ENCODE results near the gene SLCO1A2. TPM values are rescaled to one million over a fixed set of nuclear protein-coding genes. Genes with fewer than 3 reads are reported as not detected.
"Not testable (repeated sequence)": the region's sequence is repeated elsewhere in the genome, so short reads cannot be mapped to it uniquely, and the experiment has no call there.

Gene SLCO1A2, protein sequence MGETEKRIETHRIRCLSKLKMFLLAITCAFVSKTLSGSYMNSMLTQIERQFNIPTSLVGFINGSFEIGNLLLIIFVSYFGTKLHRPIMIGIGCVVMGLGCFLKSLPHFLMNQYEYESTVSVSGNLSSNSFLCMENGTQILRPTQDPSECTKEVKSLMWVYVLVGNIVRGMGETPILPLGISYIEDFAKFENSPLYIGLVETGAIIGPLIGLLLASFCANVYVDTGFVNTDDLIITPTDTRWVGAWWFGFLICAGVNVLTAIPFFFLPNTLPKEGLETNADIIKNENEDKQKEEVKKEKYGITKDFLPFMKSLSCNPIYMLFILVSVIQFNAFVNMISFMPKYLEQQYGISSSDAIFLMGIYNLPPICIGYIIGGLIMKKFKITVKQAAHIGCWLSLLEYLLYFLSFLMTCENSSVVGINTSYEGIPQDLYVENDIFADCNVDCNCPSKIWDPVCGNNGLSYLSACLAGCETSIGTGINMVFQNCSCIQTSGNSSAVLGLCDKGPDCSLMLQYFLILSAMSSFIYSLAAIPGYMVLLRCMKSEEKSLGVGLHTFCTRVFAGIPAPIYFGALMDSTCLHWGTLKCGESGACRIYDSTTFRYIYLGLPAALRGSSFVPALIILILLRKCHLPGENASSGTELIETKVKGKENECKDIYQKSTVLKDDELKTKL
- not detected for total RNA-seq
- long read RNA-seq, result 0 reads

DNA sequence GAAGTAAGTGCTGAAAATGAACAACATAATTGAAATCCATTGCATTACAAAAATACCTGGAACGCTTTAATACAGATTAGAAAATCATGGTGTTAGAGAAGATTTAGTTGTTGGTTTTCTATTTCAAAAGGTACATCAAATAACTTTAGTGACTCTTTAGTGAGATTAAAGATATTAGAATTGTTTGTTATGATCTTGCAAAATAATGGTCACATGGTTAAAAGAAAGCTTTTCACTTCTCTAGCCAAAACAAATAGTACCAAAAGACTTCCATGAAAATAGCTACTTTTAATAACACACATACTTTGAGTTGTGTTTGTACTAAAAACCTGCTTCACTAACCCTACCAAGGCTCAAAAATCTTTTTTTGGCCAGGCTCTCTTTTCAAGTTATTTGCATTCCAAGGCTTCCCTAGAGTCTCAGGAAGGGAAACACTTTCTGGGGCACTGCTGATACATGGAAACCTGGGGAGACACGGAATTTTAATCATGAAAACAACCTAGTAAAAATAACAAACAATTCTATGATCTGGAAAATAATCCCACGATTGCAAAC, at the start of gene SLCO1A2:
SLCO1A2 (minus strand) TSS at position 147 of the 555 bp plus-strand sequence. CDS start 270 bp downstream, outside the sequence.
- ATAC-seq (no peak), DNase-seq (no peak)
- intact Hi-C loops (cut with DNase I), result no loop called here

DNA sequence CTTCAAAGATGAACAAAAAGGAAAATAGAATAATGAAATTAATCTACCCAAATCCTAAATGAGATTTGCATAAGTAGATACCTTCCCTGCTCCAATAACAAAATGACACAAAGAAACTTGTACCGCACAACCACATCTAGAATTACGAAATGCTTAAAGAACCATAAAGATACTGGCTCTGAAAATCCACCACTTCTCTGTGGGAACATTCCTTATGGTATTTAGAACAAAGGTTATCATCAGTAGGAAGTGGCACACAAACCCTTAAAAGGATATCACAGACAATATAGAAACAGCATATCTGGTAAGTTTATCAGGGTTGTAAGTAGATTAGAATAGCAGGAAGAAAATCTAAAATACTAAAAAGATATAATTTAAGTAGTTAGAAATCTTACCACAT, 49.5 kb upstream of the SLCO1A2 start:
- ATAC-seq (no peak), DNase-seq (no peak)
- intact Hi-C loops (cut with DNase I), result no loop called here

DNA sequence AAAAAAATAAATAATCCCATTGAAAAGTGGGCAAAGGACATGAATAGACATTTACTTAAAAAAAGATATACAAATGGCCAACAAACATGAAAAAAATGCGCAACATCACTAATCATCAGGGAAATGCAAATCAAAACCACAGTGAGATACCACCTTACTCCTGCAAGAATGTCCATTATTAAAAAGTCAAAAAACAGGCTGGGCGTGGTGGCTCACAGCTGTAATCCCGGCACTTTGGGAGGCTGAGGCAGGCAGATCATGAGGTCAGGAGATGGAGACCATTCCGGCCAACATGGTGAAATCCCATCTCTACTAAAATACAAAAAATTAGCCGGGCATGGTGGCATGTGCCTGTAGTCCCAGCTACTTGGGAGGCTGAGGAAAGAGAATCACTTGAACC, 46.6 kb upstream of the SLCO1A2 start:
- ATAC-seq; intact Hi-C loops (cut with DNase I); DNase-seq: not testable (repeated sequence)

GRCh38 chr12:21379218-21379617, 44.5 kb upstream of the SLCO1A2 start:
- intact Hi-C loops (cut with DNase I), result no loop called here
- DNase-seq (no peak), ATAC-seq (no peak)

GRCh38 chr12:21372602-21373001, 37.9 kb upstream of the SLCO1A2 start, which contains the start of gene IAPP:
TSS of gene IAPP (plus strand) at chr12:21372902. CDS start at chr12:21373352, 450 bp downstream.
- intact Hi-C loops (cut with DNase I), result no loop called here
- no peak for ATAC-seq
- no peak for DNase-seq

GRCh38 chr12:21370845-21371449, 36.2 kb upstream of the SLCO1A2 start:
- ATAC-seq (no peak), DNase-seq (no peak)
- intact Hi-C loops (cut with DNase I), result no loop called here

GRCh38 chr12:21369141-21369980, 34.6 kb upstream of the SLCO1A2 start:
- ATAC-seq (no peak), DNase-seq (no peak)
- intact Hi-C loops (cut with DNase I), result no loop called here

- ATAC-seq; DNase-seq; intact Hi-C loops (cut with DNase I): not testable (repeated sequence)
Observed at GRCh38 chr12:21360632-21361031, 25.9 kb upstream of the SLCO1A2 start.

DNA sequence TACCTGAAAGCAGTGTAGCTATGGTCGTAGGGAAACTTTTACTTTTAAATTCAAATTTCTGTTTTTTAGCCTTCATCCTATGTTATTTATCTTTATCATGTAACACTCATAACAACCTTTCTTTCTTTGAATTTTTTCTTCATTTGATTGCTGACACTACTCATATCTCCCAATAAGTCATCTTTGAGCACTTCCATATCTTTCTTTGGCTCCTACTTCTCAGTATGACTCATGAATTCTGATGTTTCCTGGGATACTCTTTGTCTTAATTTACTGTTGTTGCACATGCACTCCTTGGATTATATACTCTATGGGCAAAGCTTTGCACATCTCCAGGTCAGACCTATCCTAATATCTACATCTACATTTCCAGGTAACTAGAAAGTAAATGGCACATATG, 19.9 kb upstream of the SLCO1A2 start:
- intact Hi-C loops (cut with DNase I), result no loop called here
- DNase-seq (no peak), ATAC-seq (no peak)

DNA sequence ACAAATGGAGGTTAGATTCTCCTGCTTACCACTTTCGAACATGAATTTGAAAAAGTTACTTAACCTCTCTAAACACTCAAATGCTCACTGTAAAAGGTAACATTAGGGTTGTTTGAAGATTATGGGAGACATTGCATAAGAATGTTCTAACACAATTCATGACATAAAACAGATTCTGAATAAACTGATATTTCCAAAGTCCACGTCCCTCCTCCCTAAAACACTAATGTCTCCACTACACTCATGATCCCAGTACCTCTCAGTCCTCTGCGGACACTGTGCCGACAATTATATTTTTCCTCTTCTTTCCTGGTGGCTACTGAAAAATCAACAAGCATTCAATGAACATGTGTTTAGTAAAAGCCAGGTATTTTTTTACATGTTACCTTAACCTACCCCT, 19.2 kb upstream of the SLCO1A2 start:
- no peak for ATAC-seq
- no peak for DNase-seq
- intact Hi-C loops (cut with DNase I), result no loop called here

GRCh38 chr12:21353487-21353886, 18.8 kb upstream of the SLCO1A2 start:
- DNase-seq (no peak), ATAC-seq (no peak)
- intact Hi-C loops (cut with DNase I), result no loop called here

DNA sequence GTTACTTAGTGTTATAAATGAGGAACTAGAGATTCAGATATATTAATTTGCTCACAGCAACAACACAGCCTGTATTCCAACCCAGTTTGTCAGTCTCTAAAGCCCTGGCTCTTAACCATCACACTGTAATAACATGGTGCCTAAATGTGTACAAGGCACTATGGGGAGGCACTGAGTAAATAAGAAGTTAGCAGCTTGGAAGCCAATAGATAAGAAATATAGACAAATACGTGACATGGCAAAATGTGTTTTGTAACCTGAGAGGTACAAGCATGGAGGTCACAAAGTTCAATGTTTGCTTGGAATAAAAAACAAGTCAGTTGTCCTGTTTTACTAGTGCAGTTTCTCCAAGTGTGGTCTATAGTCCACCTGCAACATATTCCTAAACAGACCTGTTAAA, 16.3 kb upstream of the SLCO1A2 start:
- ATAC-seq (no peak), DNase-seq (no peak)
- intact Hi-C loops (cut with DNase I), result no loop called here

DNA sequence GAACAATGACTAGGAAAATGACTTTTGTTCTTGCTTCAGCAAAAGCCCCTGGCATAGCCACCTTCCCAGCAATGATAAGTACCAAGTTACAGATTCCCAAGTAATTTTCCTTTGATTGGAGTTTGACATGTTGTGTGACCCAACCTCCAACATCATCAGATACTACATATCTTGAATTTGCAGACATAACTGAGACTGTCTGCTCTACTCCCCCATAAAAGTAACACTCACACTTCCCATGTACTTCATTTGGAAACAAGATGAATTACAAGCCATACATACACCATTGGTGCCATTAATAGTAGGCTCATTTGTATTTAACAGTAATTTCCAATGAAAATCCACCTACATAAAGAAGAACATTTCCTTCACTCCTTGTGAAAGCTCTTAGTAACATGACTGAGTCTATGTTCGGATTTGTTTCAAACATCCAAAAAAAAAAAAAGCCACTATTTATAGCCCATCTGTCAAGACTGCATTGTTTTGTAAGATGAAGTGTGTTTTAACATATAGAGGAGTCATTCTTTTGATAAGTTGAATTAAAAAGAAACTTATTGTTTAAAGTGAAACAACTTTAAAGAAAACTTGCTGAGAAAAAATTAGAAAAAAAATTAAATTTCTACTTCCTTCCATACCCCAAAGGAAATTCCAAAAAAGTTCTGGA, 12.0 kb upstream of the SLCO1A2 start:
- no peak for DNase-seq
- intact Hi-C loops (cut with DNase I), result no loop called here
- no peak for ATAC-seq

GRCh38 chr12:21343636-21344035, 8.9 kb upstream of the SLCO1A2 start:
- no peak for DNase-seq
- no peak for ATAC-seq
- intact Hi-C loops (cut with DNase I), result no loop called here

DNA sequence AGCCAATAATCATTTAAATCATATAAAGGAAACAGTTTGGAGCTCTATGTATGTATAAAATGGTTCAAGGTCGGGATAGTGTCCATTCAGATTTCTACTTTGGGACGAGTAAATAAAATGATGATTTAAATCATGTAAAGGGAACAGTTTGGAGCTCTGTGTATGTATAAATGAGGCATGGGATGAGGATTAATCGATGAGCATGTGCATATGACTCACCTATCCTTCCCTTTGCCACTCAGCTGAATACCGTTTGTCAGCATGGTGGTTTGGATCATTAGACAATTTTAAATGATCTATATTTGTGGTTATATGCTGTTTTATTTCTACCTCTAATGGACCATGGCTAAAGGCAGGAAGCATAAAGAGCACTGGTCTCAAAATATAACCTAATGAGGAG, 7.1 kb upstream of the SLCO1A2 start:
- intact Hi-C loops (cut with DNase I), result no loop called here
- ATAC-seq, result no peak
- no peak for DNase-seq

GRCh38 chr12:21340403-21340802, 5.7 kb upstream of the SLCO1A2 start:
- ATAC-seq (no peak), DNase-seq (no peak)
- intact Hi-C loops (cut with DNase I), result no loop called here

DNA sequence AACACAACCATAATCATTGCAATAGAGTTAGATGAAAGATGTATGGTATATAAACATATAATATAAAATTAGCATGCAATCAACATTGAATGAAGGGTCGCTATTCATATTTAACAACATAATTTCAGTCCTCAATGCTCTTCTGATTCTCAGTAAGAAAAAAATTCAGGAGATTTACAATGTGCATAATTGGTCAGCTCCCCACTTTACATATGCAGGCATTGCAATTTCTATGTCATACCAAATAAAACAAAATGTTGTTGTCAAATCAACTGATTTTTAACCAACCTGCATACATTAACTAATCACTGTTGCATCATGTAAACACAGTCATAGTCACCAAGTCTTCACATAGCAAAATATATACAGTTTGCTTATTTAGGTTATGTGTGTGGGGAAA, 5.2 kb upstream of the SLCO1A2 start:
- DNase-seq (no peak), ATAC-seq (no peak)
- intact Hi-C loops (cut with DNase I), result no loop called here

DNA sequence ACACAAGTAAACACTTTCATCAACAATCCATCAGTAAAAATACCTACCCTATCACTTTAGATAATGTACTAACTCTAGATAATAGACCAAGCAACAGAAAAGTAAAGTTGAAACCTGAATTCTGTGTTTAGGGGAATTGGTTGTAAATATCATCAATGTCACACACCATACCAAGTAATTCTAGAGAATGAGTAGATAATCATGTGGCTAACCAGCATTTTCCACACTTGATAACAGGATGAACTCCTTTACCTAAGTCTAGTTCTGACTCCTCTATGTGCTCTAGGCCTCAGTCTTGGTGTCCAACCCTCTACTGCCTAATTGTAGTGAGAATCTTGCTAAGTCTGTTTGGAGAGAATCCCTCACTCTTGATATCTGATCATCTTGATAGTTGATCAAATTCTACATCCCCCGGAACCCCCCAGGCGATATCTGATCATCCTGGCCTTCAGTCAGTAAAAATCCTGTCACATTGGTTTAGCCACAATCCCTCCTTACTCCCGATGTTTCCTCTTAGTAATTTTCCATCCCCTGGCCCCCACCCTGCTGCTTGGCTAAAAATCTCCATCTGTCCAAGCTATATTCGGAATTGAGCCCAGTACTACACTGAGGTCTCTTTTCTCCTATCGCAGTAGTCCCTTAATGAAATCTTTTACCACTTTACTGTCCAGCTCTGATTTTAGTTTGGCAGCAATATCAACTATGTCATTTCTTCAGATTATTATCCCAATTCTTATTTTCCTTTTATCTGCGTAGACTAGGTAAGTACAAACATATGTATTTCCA, 3.4 kb upstream of the SLCO1A2 start:
- intact Hi-C loops (cut with DNase I), result no loop called here
- ATAC-seq, result no peak
- no peak for DNase-seq
